ENCODE data around the gene MAGEB3.
A peak's percentile ranks its signal among the peaks of the same experiment; 100 is the strongest.
"Not testable (repeated sequence)": the region's sequence is repeated elsewhere in the genome, so short reads cannot be mapped to it uniquely, and the experiment has no call there.

Gene MAGEB3, protein sequence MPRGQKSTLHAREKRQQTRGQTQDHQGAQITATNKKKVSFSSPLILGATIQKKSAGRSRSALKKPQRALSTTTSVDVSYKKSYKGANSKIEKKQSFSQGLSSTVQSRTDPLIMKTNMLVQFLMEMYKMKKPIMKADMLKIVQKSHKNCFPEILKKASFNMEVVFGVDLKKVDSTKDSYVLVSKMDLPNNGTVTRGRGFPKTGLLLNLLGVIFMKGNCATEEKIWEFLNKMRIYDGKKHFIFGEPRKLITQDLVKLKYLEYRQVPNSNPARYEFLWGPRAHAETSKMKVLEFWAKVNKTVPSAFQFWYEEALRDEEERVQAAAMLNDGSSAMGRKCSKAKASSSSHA

DNA sequence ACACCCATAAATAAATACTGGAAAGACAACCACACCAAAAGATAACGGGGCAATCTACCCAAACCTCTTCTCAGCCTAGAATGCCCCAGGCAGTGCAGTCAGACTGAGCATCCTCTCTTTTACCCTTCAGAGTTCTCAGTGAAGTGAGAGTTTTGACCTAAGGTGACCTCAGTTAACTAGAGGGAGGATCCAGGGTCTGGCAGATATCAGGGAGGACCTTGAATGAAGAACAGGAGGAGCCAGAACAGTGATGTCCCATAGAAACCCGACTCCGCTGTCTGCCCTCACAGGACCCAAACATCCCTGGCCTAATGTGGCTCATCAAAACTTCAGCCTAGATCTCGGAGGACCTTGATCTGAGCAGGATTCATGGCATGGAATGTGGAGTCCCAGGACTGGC, at the start of gene MAGEB3:
Gene MAGEB3 (plus strand): TSS at position 263 of the 400 bp plus-strand sequence. CDS start 5,268 bp downstream, outside the sequence.
- Histone ChIP-seq H3K4me1 (ENCODE audit: control insufficient read depth, low read depth, low read length) (peaks cover 5% of the 10 kb centered on the region), H3K27me3 (ENCODE audit: control insufficient read depth, insufficient read depth, low read length) (no peaks in the 10 kb centered on the region), H3K4me3 (ENCODE audit: low read length) (no peak within 1 kb of the TSS), H3K9ac (ENCODE audit: low read length) (no peak within 1 kb of the TSS), H3K9me3 (ENCODE audit: control insufficient read depth, low read depth, low read length) (peaks cover 8% of the 10 kb centered on the region), H3K36me3 (ENCODE audit: control insufficient read depth, low read depth, low read length) (no peaks in the 10 kb centered on the region), H3K27ac (ENCODE audit: low read length) (no peak within 1 kb of the TSS)

- Histone ChIP-seq H3K9ac (ENCODE audit: low read length) (no peak overlapping the region), H3K4me3 (ENCODE audit: low read length) (no peak overlapping the region), H3K4me1 (ENCODE audit: control insufficient read depth, low read depth, low read length) (peaks cover 3% of the 10 kb centered on the region), H3K36me3 (ENCODE audit: control insufficient read depth, low read depth, low read length) (no peaks in the 10 kb centered on the region), H3K27ac (ENCODE audit: low read length) (no peak overlapping the region), H3K9me3 (ENCODE audit: control insufficient read depth, low read depth, low read length) (peaks cover 5% of the 10 kb centered on the region), H3K27me3 (ENCODE audit: control insufficient read depth, insufficient read depth, low read length) (no peaks in the 10 kb centered on the region)
Observed at GRCh38 chrX:30181353-30181752, 49.1 kb upstream of the MAGEB3 start.

DNA sequence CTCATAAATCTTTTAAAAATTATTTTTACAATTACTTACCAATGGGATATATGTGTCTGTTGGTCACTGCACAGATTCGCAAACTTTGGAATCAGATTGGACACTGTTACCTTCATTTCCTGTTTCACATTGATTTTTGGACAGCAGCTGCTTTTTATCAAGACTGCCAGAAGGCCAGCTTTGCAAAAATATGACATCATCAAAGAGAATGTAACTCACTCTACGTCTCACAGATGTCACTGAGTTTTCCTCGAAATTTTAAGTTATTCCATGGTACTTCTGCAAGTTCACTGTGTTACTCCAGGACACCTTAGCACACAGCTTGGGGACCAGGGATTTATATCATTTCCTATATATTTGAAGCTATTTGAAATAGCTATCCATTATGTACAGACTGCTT, 46.9 kb upstream of the MAGEB3 start:
- Histone ChIP-seq H3K36me3 (ENCODE audit: control insufficient read depth, low read depth, low read length) (no peaks in the 10 kb centered on the region), H3K27ac (ENCODE audit: low read length) (no peak overlapping the region), H3K27me3 (ENCODE audit: control insufficient read depth, insufficient read depth, low read length) (no peaks in the 10 kb centered on the region), H3K9me3 (ENCODE audit: control insufficient read depth, low read depth, low read length) (peaks cover 10% of the 10 kb centered on the region), H3K9ac (ENCODE audit: low read length) (no peak overlapping the region), H3K4me1 (ENCODE audit: control insufficient read depth, low read depth, low read length) (peaks cover 3% of the 10 kb centered on the region), H3K4me3 (ENCODE audit: low read length) (no peak overlapping the region)

DNA sequence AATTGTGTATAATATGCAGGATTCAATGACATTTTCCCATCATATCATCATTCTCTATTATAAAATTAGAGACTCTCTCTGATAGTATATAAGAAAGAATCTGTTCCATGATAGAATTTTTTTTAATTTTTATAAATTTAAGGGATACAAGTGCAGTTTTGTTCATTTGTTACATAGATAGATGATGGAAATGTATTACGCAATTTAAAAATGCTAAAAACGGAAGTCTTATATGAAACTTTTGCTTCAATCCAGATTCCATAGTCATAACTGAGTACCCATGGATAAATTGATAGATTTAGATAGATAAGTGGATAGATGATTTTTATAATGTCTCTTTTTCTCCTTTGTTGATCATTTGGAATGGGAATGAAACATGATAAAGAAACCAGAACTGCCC, 40.0 kb upstream of the MAGEB3 start:
- Histone ChIP-seq H3K9me3 (ENCODE audit: control insufficient read depth, low read depth, low read length) (peaks cover 13% of the 10 kb centered on the region), H3K4me3 (ENCODE audit: low read length) (no peak overlapping the region), H3K9ac (ENCODE audit: low read length) (no peak overlapping the region), H3K27ac (ENCODE audit: low read length) (no peak overlapping the region), H3K4me1 (ENCODE audit: control insufficient read depth, low read depth, low read length) (peaks cover 4% of the 10 kb centered on the region), H3K27me3 (ENCODE audit: control insufficient read depth, insufficient read depth, low read length) (no peaks in the 10 kb centered on the region), H3K36me3 (ENCODE audit: control insufficient read depth, low read depth, low read length) (no peaks in the 10 kb centered on the region)

DNA sequence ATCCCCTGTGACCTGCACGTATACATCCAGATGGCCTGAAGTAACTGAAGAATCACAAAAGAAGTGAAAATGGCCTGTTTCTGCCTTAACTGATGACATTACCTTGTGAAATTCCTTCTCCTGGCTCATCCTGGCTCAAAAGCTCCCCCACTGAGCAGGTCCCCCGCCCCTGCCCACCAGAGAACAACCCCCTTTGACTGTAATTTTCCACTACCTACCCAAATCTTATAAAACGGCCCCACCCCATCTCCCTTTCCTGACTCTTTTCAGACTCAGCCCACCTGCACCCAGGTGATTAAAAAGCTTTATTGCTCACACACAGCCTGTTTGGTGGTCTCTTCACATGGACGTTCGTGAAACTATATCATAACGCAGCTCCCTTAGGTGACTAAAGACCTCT, 36.5 kb upstream of the MAGEB3 start:
- H3K27me3 ChIP-seq (ENCODE audit: control insufficient read depth, insufficient read depth, low read length); H3K4me1 ChIP-seq (ENCODE audit: control insufficient read depth, low read depth, low read length); H3K36me3 ChIP-seq (ENCODE audit: control insufficient read depth, low read depth, low read length); H3K4me3 ChIP-seq (ENCODE audit: low read length); H3K9ac ChIP-seq (ENCODE audit: low read length); H3K27ac ChIP-seq (ENCODE audit: low read length): not testable (repeated sequence)
- H3K9me3 ChIP-seq (ENCODE audit: control insufficient read depth, low read depth, low read length): peaks cover 11% of the 10 kb centered on the region

GRCh38 chrX:30196322-30196721, 34.1 kb upstream of the MAGEB3 start:
- H3K27me3 ChIP-seq (ENCODE audit: control insufficient read depth, insufficient read depth, low read length): no peaks in the 10 kb centered on the region
- peaks cover 21% of the 10 kb centered on the region for H3K9me3 ChIP-seq (ENCODE audit: control insufficient read depth, low read depth, low read length)
- no peaks in the 10 kb centered on the region for H3K36me3 ChIP-seq (ENCODE audit: control insufficient read depth, low read depth, low read length)
- H3K27ac ChIP-seq (ENCODE audit: low read length): no peak overlapping the region
- peaks cover 7% of the 10 kb centered on the region for H3K4me1 ChIP-seq (ENCODE audit: control insufficient read depth, low read depth, low read length)
- H3K4me3 ChIP-seq (ENCODE audit: low read length): no peak overlapping the region
- H3K9ac ChIP-seq (ENCODE audit: low read length): no peak overlapping the region

DNA sequence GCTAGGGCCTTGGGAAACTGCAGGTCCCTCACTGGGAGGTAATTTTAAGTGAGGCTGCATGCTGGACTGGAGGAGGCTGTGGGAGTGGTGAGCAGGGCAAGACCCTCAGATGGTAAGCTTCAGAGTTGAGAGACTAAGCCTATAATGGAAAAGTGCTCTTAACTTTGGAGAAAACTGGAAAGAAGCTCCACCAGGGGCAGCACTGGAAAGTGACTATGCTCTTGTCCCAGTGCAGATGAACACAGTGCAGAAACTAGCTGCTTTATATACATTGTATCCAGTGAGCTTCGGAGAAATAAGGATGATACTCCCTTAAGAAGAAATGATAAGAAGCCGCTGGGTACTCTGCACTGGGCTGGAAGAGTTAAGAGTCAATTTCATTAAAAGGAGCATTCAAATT, 18.3 kb upstream of the MAGEB3 start:
- Histone ChIP-seq H3K36me3 (ENCODE audit: control insufficient read depth, low read depth, low read length) (no peaks in the 10 kb centered on the region), H3K9ac (ENCODE audit: low read length) (no peak overlapping the region), H3K4me1 (ENCODE audit: control insufficient read depth, low read depth, low read length) (no peaks in the 10 kb centered on the region), H3K27me3 (ENCODE audit: control insufficient read depth, insufficient read depth, low read length) (no peaks in the 10 kb centered on the region), H3K4me3 (ENCODE audit: low read length) (no peak overlapping the region), H3K9me3 (ENCODE audit: control insufficient read depth, low read depth, low read length) (peaks cover 15% of the 10 kb centered on the region), H3K27ac (ENCODE audit: low read length) (no peak overlapping the region)

- Histone ChIP-seq H3K9ac (ENCODE audit: low read length) (no peak within 1 kb of the TSS), H3K27ac (ENCODE audit: low read length) (no peak within 1 kb of the TSS), H3K4me3 (ENCODE audit: low read length) (no peak within 1 kb of the TSS)
Observed at GRCh38 chrX:30215357-30215843, 15.1 kb upstream of the MAGEB3 start, which contains the start of gene MAGEB2. Gene MAGEB2 (plus strand): TSS chrX:30215563. CDS start chrX:30218581, 3,018 bp downstream.

GRCh38 chrX:30217465-30217864, 13.0 kb upstream of the MAGEB3 start:
- H3K4me1 ChIP-seq (ENCODE audit: control insufficient read depth, low read depth, low read length): peaks cover 7% of the 10 kb centered on the region
- no peak overlapping the region for H3K4me3 ChIP-seq (ENCODE audit: low read length)
- no peak overlapping the region for H3K27ac ChIP-seq (ENCODE audit: low read length)
- H3K9me3 ChIP-seq (ENCODE audit: control insufficient read depth, low read depth, low read length): peaks cover 20% of the 10 kb centered on the region
- H3K9ac ChIP-seq (ENCODE audit: low read length): no peak overlapping the region
- no peaks in the 10 kb centered on the region for H3K36me3 ChIP-seq (ENCODE audit: control insufficient read depth, low read depth, low read length)
- H3K27me3 ChIP-seq (ENCODE audit: control insufficient read depth, insufficient read depth, low read length): no peaks in the 10 kb centered on the region

More at GRCh38 chrX:30215357-30215843, 15.1 kb upstream of the MAGEB3 start, which contains the start of gene MAGEB2:
- no peaks in the 10 kb centered on the region for H3K27me3 ChIP-seq (ENCODE audit: control insufficient read depth, insufficient read depth, low read length)
- no peaks in the 10 kb centered on the region for H3K36me3 ChIP-seq (ENCODE audit: control insufficient read depth, low read depth, low read length)
- peaks cover 7% of the 10 kb centered on the region for H3K4me1 ChIP-seq (ENCODE audit: control insufficient read depth, low read depth, low read length)
- H3K9me3 ChIP-seq (ENCODE audit: control insufficient read depth, low read depth, low read length): peaks cover 12% of the 10 kb centered on the region

DNA sequence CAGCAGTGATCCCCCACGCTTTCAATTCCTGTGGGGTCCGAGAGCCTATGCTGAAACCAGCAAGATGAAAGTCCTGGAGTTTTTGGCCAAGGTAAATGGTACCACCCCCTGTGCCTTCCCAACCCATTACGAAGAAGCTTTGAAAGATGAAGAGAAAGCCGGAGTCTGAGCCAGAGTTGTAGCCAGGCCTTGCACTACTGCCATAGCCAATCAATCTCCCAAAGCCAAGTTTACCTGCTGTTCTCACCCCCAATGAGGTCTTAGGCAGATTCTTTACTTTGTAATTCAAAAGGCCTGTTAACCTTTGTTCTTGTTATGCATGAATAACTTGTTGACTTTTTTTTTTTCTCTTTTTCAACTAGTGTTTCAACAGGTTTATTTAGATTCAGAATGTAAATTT, 11.1 kb upstream of the MAGEB3 start:
- Histone ChIP-seq H3K27ac (ENCODE audit: low read length) (no peak overlapping the region), H3K36me3 (ENCODE audit: control insufficient read depth, low read depth, low read length) (no peaks in the 10 kb centered on the region), H3K9me3 (ENCODE audit: control insufficient read depth, low read depth, low read length) (peaks cover 22% of the 10 kb centered on the region), H3K4me3 (ENCODE audit: low read length) (peak overlapping the region; percentile 13), H3K27me3 (ENCODE audit: control insufficient read depth, insufficient read depth, low read length) (no peaks in the 10 kb centered on the region), H3K4me1 (ENCODE audit: control insufficient read depth, low read depth, low read length) (peaks cover 7% of the 10 kb centered on the region), H3K9ac (ENCODE audit: low read length) (no peak overlapping the region)

DNA sequence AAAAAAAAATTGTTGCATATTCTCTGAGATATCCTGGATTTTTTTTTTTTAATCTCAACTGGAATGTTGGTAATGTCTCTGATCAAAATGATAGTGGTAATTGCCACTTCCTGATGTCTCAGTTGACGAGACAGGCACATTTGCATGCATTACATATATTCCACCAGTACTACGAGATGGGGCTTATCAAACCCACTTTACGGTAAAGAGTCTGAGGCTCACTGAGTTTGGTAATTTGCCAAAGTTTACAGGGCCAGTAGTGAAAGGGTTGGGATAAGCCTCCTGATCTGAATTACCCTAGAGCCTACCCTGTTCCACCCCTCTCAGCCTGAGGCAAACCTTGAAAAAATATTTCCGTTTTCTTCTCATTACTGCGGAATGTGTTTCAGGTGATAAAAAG, 9.8 kb upstream of the MAGEB3 start:
- Histone ChIP-seq H3K4me3 (ENCODE audit: low read length) (no peak overlapping the region), H3K27me3 (ENCODE audit: control insufficient read depth, insufficient read depth, low read length) (no peaks in the 10 kb centered on the region), H3K9ac (ENCODE audit: low read length) (no peak overlapping the region), H3K27ac (ENCODE audit: low read length) (no peak overlapping the region), H3K9me3 (ENCODE audit: control insufficient read depth, low read depth, low read length) (peaks cover 22% of the 10 kb centered on the region), H3K4me1 (ENCODE audit: control insufficient read depth, low read depth, low read length) (peaks cover 7% of the 10 kb centered on the region), H3K36me3 (ENCODE audit: control insufficient read depth, low read depth, low read length) (no peaks in the 10 kb centered on the region)

- H3K9me3 ChIP-seq (ENCODE audit: control insufficient read depth, low read depth, low read length): peaks cover 24% of the 10 kb centered on the region
- H3K4me1 ChIP-seq (ENCODE audit: control insufficient read depth, low read depth, low read length): peaks cover 5% of the 10 kb centered on the region
- H3K4me3 ChIP-seq (ENCODE audit: low read length): no peak overlapping the region
- no peak overlapping the region for H3K27ac ChIP-seq (ENCODE audit: low read length)
- no peak overlapping the region for H3K9ac ChIP-seq (ENCODE audit: low read length)
- H3K27me3 ChIP-seq (ENCODE audit: control insufficient read depth, insufficient read depth, low read length): no peaks in the 10 kb centered on the region
- no peaks in the 10 kb centered on the region for H3K36me3 ChIP-seq (ENCODE audit: control insufficient read depth, low read depth, low read length)
Observed at GRCh38 chrX:30224536-30224935, 5.9 kb upstream of the MAGEB3 start.

All from iPS-18a (cell line).